ENCODE measurements around the gene RBL2. TPM values are rescaled to one million over a fixed set of nuclear protein-coding genes. Genes with fewer than 3 reads are reported as not detected.
"Not testable (repeated sequence)": the region's sequence is repeated elsewhere in the genome, so short reads cannot be mapped to it uniquely, and the experiment has no call there.

The RBL2 gene, protein sequence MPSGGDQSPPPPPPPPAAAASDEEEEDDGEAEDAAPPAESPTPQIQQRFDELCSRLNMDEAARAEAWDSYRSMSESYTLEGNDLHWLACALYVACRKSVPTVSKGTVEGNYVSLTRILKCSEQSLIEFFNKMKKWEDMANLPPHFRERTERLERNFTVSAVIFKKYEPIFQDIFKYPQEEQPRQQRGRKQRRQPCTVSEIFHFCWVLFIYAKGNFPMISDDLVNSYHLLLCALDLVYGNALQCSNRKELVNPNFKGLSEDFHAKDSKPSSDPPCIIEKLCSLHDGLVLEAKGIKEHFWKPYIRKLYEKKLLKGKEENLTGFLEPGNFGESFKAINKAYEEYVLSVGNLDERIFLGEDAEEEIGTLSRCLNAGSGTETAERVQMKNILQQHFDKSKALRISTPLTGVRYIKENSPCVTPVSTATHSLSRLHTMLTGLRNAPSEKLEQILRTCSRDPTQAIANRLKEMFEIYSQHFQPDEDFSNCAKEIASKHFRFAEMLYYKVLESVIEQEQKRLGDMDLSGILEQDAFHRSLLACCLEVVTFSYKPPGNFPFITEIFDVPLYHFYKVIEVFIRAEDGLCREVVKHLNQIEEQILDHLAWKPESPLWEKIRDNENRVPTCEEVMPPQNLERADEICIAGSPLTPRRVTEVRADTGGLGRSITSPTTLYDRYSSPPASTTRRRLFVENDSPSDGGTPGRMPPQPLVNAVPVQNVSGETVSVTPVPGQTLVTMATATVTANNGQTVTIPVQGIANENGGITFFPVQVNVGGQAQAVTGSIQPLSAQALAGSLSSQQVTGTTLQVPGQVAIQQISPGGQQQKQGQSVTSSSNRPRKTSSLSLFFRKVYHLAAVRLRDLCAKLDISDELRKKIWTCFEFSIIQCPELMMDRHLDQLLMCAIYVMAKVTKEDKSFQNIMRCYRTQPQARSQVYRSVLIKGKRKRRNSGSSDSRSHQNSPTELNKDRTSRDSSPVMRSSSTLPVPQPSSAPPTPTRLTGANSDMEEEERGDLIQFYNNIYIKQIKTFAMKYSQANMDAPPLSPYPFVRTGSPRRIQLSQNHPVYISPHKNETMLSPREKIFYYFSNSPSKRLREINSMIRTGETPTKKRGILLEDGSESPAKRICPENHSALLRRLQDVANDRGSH
- total RNA-seq (100 to 1,000 TPM; 193 to 366 (median 261) TPM), total RNA-seq (83.7 to 1,004 (median 417) reads per million in 29 experiments)
- 554 TPM for total RNA-seq (2013)

DNA sequence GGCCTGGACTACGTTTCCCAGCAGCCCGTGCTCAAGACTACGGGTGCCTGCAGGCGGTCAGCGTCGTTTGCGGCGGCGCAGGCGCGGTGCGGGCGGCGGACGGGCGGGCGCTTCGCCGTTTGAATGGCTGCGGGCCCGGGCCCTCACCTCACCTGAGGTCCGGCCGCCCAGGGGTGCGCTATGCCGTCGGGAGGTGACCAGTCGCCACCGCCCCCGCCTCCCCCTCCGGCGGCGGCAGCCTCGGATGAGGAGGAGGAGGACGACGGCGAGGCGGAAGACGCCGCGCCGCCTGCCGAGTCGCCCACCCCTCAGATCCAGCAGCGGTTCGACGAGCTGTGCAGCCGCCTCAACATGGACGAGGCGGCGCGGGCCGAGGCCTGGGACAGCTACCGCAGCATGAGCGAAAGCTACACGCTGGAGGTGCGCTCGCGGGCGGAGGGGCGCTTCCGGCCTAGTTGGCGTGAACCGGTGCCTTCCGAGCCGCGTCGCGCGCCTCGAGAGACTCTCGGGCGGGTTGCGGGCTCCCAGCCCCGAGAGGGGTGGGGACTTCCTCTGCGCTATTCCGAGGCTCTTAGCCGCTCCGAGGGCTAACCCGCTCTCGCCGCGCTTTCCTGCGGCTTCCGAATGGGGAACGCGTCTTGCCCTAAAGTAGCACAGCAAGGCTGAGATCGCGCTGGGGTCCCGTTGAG is at the start of gene RBL2:
Gene RBL2 (plus strand): TSS at position 95 of the 689 bp plus-strand sequence. CDS start 86 bp downstream, at position 181.
- Histone ChIP-seq H3K36me3 (ENCODE audit: control insufficient read depth in 2 of 2, extremely low read depth in 1 of 2, insufficient read depth in 1 of 2, low read length in 1 of 2) (no peaks in the 10 kb centered on the region), H3K27me3 (replicated peaks in 1 of 2; ENCODE audit: control insufficient read depth in 2 of 2, extremely low read depth in 1 of 2, insufficient read depth in 2 of 2, low read length in 1 of 2) (no peaks in the 10 kb centered on the region), H3K27ac (ENCODE audit: low read length) (peak within 1 kb of the TSS; percentile 87), H3K9me3 (no peaks in the 10 kb centered on the region), H3K4me3 (ENCODE audit: control insufficient read depth in 1 of 2, extremely low read depth in 1 of 2, low read length in 1 of 2) (peak within 1 kb of the TSS; percentile 79 to 97), H3K4me1 (ENCODE audit: control insufficient read depth in 1 of 2, extremely low read depth in 1 of 2, insufficient read depth in 2 of 2, low read length in 2 of 2) (peaks cover 15 to 21% of the 10 kb centered on the region in 2 experiments)
- H3K36me3 Mint-ChIP-seq, result peaks cover 7% of the 10 kb centered on the region
- ChIA-PET CTCF (interaction anchor here (0.6 to 4.2 kb wide), 4 partner anchors 13 to 150 kb away, joined by 3 to 31 read pairs (median 11); no protein-coding TSS in a partner anchor), POLR2A (interaction anchor here (0.6 to 2.6 kb wide), 6 partner anchors 11 to 82 kb away, joined by 3 to 19 read pairs (median 4); no protein-coding TSS in a partner anchor)
- peaks cover 43 to 50% (median 47%) of the 10 kb centered on the region in 3 donors for H3K4me1 Mint-ChIP-seq
- H3K4me3 Mint-ChIP-seq, result peak within 1 kb of the TSS; percentile 95 to 99 (median 99)
- under 1% methylated on average over 89 of the region's 89 CpGs for WGBS (ENCODE audit: insufficient coverage)
- ATAC-seq (replicated peaks in 1 of 4), result peak; percentile 82 to 87 (median 85)
- peaks cover 0 to 3% (median 3%) of the 10 kb centered on the region in 3 donors for H3K9me3 Mint-ChIP-seq
- DNase-seq, result peak; percentile 61 to 89 (median 76)
- H3K27ac Mint-ChIP-seq, result peak within 1 kb of the TSS; percentile 99
- no peaks in the 10 kb centered on the region for H3K27me3 Mint-ChIP-seq

DNA sequence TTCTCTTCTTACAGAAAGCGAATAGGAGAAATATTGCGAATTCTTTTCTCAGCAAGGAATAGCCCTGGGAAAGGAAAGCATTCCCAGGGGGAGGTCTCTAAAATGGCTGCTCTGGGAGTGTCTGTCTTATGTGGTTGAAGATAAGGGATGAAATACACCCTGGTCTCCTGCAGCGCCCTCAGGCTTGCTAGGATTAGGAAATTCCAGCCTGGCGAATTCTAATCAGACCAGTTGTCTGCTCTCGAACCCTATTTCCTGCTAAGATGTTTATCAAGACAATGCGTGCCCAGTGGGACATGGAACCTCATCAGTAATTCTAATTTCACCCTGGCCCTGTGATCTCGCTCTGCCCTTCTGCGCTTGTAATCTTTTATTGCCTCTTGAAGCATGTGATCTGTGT is 49.7 kb upstream of the RBL2 start:
- H3K9me3 ChIP-seq; DNase-seq; ATAC-seq (replicated peaks in 1 of 4); H3K4me3 Mint-ChIP-seq; POLR2A ChIA-PET; H3K27me3 Mint-ChIP-seq; H3K36me3 ChIP-seq (ENCODE audit: control insufficient read depth in 2 of 2, extremely low read depth in 1 of 2, insufficient read depth in 1 of 2, low read length in 1 of 2); H3K27me3 ChIP-seq (replicated peaks in 1 of 2; ENCODE audit: control insufficient read depth in 2 of 2, extremely low read depth in 1 of 2, insufficient read depth in 2 of 2, low read length in 1 of 2); H3K27ac ChIP-seq (ENCODE audit: low read length); CTCF ChIA-PET; H3K27ac Mint-ChIP-seq; H3K4me1 ChIP-seq (ENCODE audit: control insufficient read depth in 1 of 2, extremely low read depth in 1 of 2, insufficient read depth in 2 of 2, low read length in 2 of 2); H3K4me3 ChIP-seq (ENCODE audit: control insufficient read depth in 1 of 2, extremely low read depth in 1 of 2, low read length in 1 of 2): not testable (repeated sequence)
- WGBS (ENCODE audit: insufficient coverage), result 94% methylated on average over 4 of the region's 8 CpGs
- peaks cover 4 to 10% (median 8%) of the 10 kb centered on the region in 3 donors for H3K4me1 Mint-ChIP-seq
- H3K9me3 Mint-ChIP-seq, result peaks cover 6 to 17% (median 14%) of the 10 kb centered on the region in 3 donors
- peaks cover 42% of the 10 kb centered on the region for H3K36me3 Mint-ChIP-seq

DNA sequence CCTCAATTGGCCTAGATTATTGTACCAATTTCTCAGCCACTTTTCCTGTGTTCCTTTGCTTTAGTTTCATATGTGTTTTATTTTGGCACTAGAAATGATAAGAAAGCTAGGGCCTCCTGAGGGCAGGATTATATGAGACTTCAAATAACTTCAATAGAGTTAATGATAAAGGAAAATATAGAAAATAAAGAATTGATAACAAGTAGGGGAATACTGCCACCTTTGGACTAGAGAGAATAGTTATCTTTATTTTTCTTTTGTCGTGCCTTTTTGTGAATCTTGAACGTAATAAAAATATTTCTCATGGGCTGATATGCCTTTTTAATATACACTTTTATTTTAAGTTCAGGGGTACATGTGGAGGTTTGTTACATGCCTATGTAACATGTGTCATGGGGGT is 29.3 kb upstream of the RBL2 start:
- no peak overlapping the region for H3K4me3 Mint-ChIP-seq
- no peaks in the 10 kb centered on the region for H3K9me3 ChIP-seq
- H3K27ac Mint-ChIP-seq, result no peak overlapping the region

DNA sequence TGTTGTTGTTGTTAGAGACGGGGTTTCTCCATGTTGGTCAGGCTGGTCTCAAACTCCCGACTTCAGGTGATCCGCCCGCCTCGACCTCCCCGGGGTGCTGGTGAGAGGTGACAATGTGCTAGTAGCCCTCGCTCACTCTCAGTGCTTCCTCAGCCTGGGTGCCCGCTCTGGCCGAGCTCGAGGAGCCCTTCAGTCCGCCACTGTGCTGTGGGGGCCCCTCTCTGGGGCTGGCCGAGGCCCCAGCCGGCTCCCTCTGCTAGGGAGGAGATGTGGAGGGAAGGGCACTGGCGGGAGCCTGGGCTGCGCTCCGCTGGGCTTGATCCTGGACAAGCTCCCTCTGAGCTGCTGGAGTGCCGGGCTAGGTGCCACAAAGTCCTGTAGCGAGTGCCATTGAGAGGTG is 21.7 kb upstream of the RBL2 start:
- Mint-ChIP-seq H3K9me3 (peaks cover 0 to 3% (median 0%) of the 10 kb centered on the region in 3 donors), H3K27me3 (no peaks in the 10 kb centered on the region), H3K4me1 (peaks cover 1 to 7% (median 5%) of the 10 kb centered on the region in 3 donors), H3K27ac (no peak overlapping the region), H3K36me3 (no peaks in the 10 kb centered on the region), H3K4me3 (no peak overlapping the region)
- Histone ChIP-seq H3K36me3 (ENCODE audit: control insufficient read depth in 2 of 2, extremely low read depth in 1 of 2, insufficient read depth in 1 of 2, low read length in 1 of 2) (no peaks in the 10 kb centered on the region), H3K9me3 (no peaks in the 10 kb centered on the region), H3K4me1 (ENCODE audit: control insufficient read depth in 1 of 2, extremely low read depth in 1 of 2, insufficient read depth in 2 of 2, low read length in 2 of 2) (peaks cover 0 to 2% of the 10 kb centered on the region in 2 experiments), H3K27ac (ENCODE audit: low read length) (no peak overlapping the region), H3K27me3 (replicated peaks in 1 of 2; ENCODE audit: control insufficient read depth in 2 of 2, extremely low read depth in 1 of 2, insufficient read depth in 2 of 2, low read length in 1 of 2) (no peaks in the 10 kb centered on the region), H3K4me3 (ENCODE audit: control insufficient read depth in 1 of 2, extremely low read depth in 1 of 2, low read length in 1 of 2) (no peak overlapping the region)
- 94% methylated on average over 13 of the region's 18 CpGs for WGBS (ENCODE audit: insufficient coverage)
- POLR2A ChIA-PET, result no interaction called here
- ATAC-seq (replicated peaks in 1 of 4) (no peak), DNase-seq (no peak)
- CTCF ChIA-PET, result no interaction called here

More for the DNA sequence above, 29.3 kb upstream of the RBL2 start:
- H3K4me1 Mint-ChIP-seq, result no peaks in the 10 kb centered on the region
- H3K9me3 Mint-ChIP-seq, result no peaks in the 10 kb centered on the region
- WGBS (ENCODE audit: insufficient coverage), result no CpG with 5 or more reads among the region's 2 CpGs
- no peak overlapping the region for H3K4me3 ChIP-seq (ENCODE audit: control insufficient read depth in 1 of 2, extremely low read depth in 1 of 2, low read length in 1 of 2)
- H3K36me3 Mint-ChIP-seq, result no peaks in the 10 kb centered on the region
- DNase-seq, result no peak
- CTCF ChIA-PET, result interaction anchor here in 1 of 2 donors (0.7 kb wide), 1 partner anchor 248 kb away, joined by 3 read pairs; no protein-coding TSS in a partner anchor
- H3K27me3 ChIP-seq (replicated peaks in 1 of 2; ENCODE audit: control insufficient read depth in 2 of 2, extremely low read depth in 1 of 2, insufficient read depth in 2 of 2, low read length in 1 of 2), result no peaks in the 10 kb centered on the region
- no peak overlapping the region for H3K27ac ChIP-seq (ENCODE audit: low read length)
- POLR2A ChIA-PET, result interaction anchor here in 1 of 2 donors (0.6 kb wide), 1 partner anchor 1199 kb away, joined by 3 read pairs; no protein-coding TSS in a partner anchor
- peaks cover 0 to 2% of the 10 kb centered on the region in 2 experiments for H3K4me1 ChIP-seq (ENCODE audit: control insufficient read depth in 1 of 2, extremely low read depth in 1 of 2, insufficient read depth in 2 of 2, low read length in 2 of 2)
- H3K27me3 Mint-ChIP-seq, result no peaks in the 10 kb centered on the region
- ATAC-seq (replicated peaks in 1 of 4), result no peak
- H3K36me3 ChIP-seq (ENCODE audit: control insufficient read depth in 2 of 2, extremely low read depth in 1 of 2, insufficient read depth in 1 of 2, low read length in 1 of 2), result no peaks in the 10 kb centered on the region

DNA sequence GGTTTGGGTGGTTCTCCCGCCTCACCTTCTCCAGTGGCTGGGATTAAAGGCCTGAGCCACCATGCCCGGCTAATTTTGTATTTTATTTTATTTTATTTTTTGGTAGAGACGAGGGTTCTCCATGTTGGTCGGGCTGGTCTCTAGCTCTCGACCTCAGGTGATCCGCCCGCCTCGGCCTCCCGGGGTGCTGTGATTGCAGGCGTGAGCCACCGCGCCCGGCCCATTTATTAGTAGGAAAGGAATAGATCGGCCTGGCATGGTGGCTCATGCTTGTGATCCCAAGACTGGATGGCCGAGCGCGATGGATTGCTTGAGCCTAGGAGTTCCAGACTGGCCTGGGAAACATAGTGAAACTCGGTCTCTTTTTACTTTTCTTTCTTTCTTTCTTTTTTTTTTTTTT is 20.4 kb upstream of the RBL2 start:
- Mint-ChIP-seq H3K4me3 (no peak overlapping the region), H3K27me3 (no peaks in the 10 kb centered on the region), H3K36me3 (no peaks in the 10 kb centered on the region), H3K9me3 (peaks cover 0 to 3% (median 0%) of the 10 kb centered on the region in 3 donors), H3K27ac (no peak overlapping the region), H3K4me1 (peaks cover 1 to 7% (median 5%) of the 10 kb centered on the region in 3 donors)
- ATAC-seq (replicated peaks in 1 of 4), result no peak
- H3K9me3 ChIP-seq, result no peaks in the 10 kb centered on the region
- 100% methylated on average over 5 of the region's 18 CpGs for WGBS (ENCODE audit: insufficient coverage)
- no peak for DNase-seq
- H3K4me1 ChIP-seq (ENCODE audit: control insufficient read depth in 1 of 2, extremely low read depth in 1 of 2, insufficient read depth in 2 of 2, low read length in 2 of 2), result peaks cover 0 to 2% of the 10 kb centered on the region in 2 experiments
- H3K27ac ChIP-seq (ENCODE audit: low read length), result no peak overlapping the region
- H3K27me3 ChIP-seq (replicated peaks in 1 of 2; ENCODE audit: control insufficient read depth in 2 of 2, extremely low read depth in 1 of 2, insufficient read depth in 2 of 2, low read length in 1 of 2), result no peaks in the 10 kb centered on the region
- ChIA-PET CTCF (no interaction called here), POLR2A (no interaction called here)
- no peak overlapping the region for H3K4me3 ChIP-seq (ENCODE audit: control insufficient read depth in 1 of 2, extremely low read depth in 1 of 2, low read length in 1 of 2)
- H3K36me3 ChIP-seq (ENCODE audit: control insufficient read depth in 2 of 2, extremely low read depth in 1 of 2, insufficient read depth in 1 of 2, low read length in 1 of 2), result no peaks in the 10 kb centered on the region
